ENCODE data around the gene TEAD1.

- no peak for TF ChIP-seq CTCF (IDR thresholded peaks at IDR 0.05)
- no peak for TF ChIP-seq POLR2AphosphoS5 (IDR thresholded peaks at IDR 0.05)
These were observed 81.6 kb downstream of the TEAD1 start for GRCh38 chr11:12755510-12756453.
